Progenitor cell of endocrine pancreas (in vitro differentiated cells): ENCODE data around the gene GCHFR. TPM values are rescaled to one million over a fixed set of nuclear protein-coding genes. Genes with fewer than 3 reads are reported as not detected.

ENCODE experiments used
- DNase-seq: peaks from one replicate; pipeline ENCODE4 v3.0.0; 2021; ENCODE audit warnings: low spot score; ENCODE audit not compliant: unreplicated experiment
- H3K27ac Mint-ChIP-seq: 2 replicates; pipeline ENCODE4 v1.8.0; 2021; ENCODE audit warnings: mild to moderate bottlenecking, moderate library complexity, mixed read lengths
- H3K27me3 Mint-ChIP-seq: 2 replicates; pipeline ENCODE4 v1.8.0; 2021; ENCODE audit warnings: mixed read lengths
- H3K36me3 Mint-ChIP-seq: 2 replicates; pipeline ENCODE4 v1.8.0; 2022; ENCODE audit warnings: mixed read lengths; ENCODE audit not compliant: insufficient read depth
- H3K4me1 Mint-ChIP-seq: 2 replicates; pipeline ENCODE4 v1.8.0; 2021; ENCODE audit warnings: low read depth, mixed read lengths
- H3K4me3 Mint-ChIP-seq: 2 replicates; pipeline ENCODE4 v1.8.0; 2021; ENCODE audit warnings: low read depth, mild to moderate bottlenecking, moderate library complexity, mixed read lengths
- H3K9me3 Mint-ChIP-seq: 2 replicates; pipeline ENCODE4 v1.8.0; 2021; ENCODE audit warnings: low read depth, mixed read lengths
- CTCF ChIP-seq: fragments of 200-600 bp; sonication (generic); IDR thresholded peaks from one replicate; pipeline ENCODE4 v1.5.0; 2021; ENCODE audit warnings: antibody characterized with exemption, mild to moderate bottlenecking; ENCODE audit not compliant: unreplicated experiment
- total RNA-seq: library from RNA; stranded (reverse); gene quantifications from 2 replicates; pipeline ENCODE4 v1.2.1, GENCODE V29; 2021

Gene GCHFR
- total RNA-seq, 1 donor from 2014 or later, result 32.1 TPM

- DNase-seq, result no peak
- no peak for TF ChIP-seq CTCF
- H3K27ac Mint-ChIP-seq, result peak overlapping the region; percentile 94
- H3K36me3 Mint-ChIP-seq, result peaks cover 3% of the 10 kb centered on the region
- no peaks in the 10 kb centered on the region for H3K27me3 Mint-ChIP-seq
- H3K9me3 Mint-ChIP-seq, result no peaks in the 10 kb centered on the region
- peak overlapping the region; percentile 43 for H3K4me3 Mint-ChIP-seq
- peaks cover 21% of the 10 kb centered on the region for H3K4me1 Mint-ChIP-seq
These were observed 26.8 kb upstream of the GCHFR start for GRCh38 chr15:40737048-40737447.

GRCh38 chr15:40739047-40739446, 24.8 kb upstream of the GCHFR start:
- H3K36me3 Mint-ChIP-seq, result peaks cover 4% of the 10 kb centered on the region
- no peaks in the 10 kb centered on the region for H3K27me3 Mint-ChIP-seq
- H3K9me3 Mint-ChIP-seq, result no peaks in the 10 kb centered on the region
- no peak for TF ChIP-seq CTCF
- peaks cover 21% of the 10 kb centered on the region for H3K4me1 Mint-ChIP-seq
- no peak overlapping the region for H3K4me3 Mint-ChIP-seq
- no peak overlapping the region for H3K27ac Mint-ChIP-seq
- no peak for DNase-seq

GRCh38 chr15:40739854-40740253, 24.0 kb upstream of the GCHFR start:
- no peak for DNase-seq
- H3K4me3 Mint-ChIP-seq, result no peak overlapping the region

GRCh38 chr15:40743485-40743901, 20.4 kb upstream of the GCHFR start:
- no peak overlapping the region for H3K27ac Mint-ChIP-seq
- no peaks in the 10 kb centered on the region for H3K9me3 Mint-ChIP-seq
- no peaks in the 10 kb centered on the region for H3K4me1 Mint-ChIP-seq

More at GRCh38 chr15:40739854-40740253, 24.0 kb upstream of the GCHFR start:
- Mint-ChIP-seq H3K27ac (no peak overlapping the region), H3K9me3 (no peaks in the 10 kb centered on the region), H3K36me3 (peaks cover 4% of the 10 kb centered on the region), H3K4me1 (peaks cover 21% of the 10 kb centered on the region), H3K27me3 (no peaks in the 10 kb centered on the region)
- no peak for TF ChIP-seq CTCF

GRCh38 chr15:40743921-40744814, 19.7 kb upstream of the GCHFR start:
- H3K4me3 Mint-ChIP-seq, result no peak overlapping the region
- TF ChIP-seq CTCF, result peak; percentile 10
- no peaks in the 10 kb centered on the region for H3K27me3 Mint-ChIP-seq
- no peak for DNase-seq
- no peaks in the 10 kb centered on the region for H3K9me3 Mint-ChIP-seq
- H3K36me3 Mint-ChIP-seq, result peaks cover 3% of the 10 kb centered on the region
- H3K27ac Mint-ChIP-seq, result no peak overlapping the region
- no peaks in the 10 kb centered on the region for H3K4me1 Mint-ChIP-seq

More at GRCh38 chr15:40743485-40743901, 20.4 kb upstream of the GCHFR start:
- Mint-ChIP-seq H3K36me3 (peaks cover 3% of the 10 kb centered on the region), H3K4me3 (no peak overlapping the region), H3K27me3 (no peaks in the 10 kb centered on the region)
- no peak for DNase-seq
- TF ChIP-seq CTCF, result no peak
